ENCODE measurements around the gene RHOD. TPM values are rescaled to one million over a fixed set of nuclear protein-coding genes. Genes with fewer than 3 reads are reported as not detected.

Gene RHOD
- total RNA-seq, 2 donors from 2014 or later, result 39.1 to 68.5 TPM

- Histone ChIP-seq H3K4me1 (no peaks in the 10 kb centered on the region), H3K9me3 (no peaks in the 10 kb centered on the region), H3K27me3 (no peaks in the 10 kb centered on the region), H3K27ac (no peak overlapping the region), H3K36me3 (no peaks in the 10 kb centered on the region), H3K4me3 (no peak overlapping the region)
- DNase-seq (ENCODE audit: low spot score), result no peak
- no peak for TF ChIP-seq CTCF (IDR thresholded peaks at IDR 0.05)
Observed at GRCh38 chr11:67015048-67015447, 41.6 kb upstream of the RHOD start.

- Histone ChIP-seq H3K27me3 (no peaks in the 10 kb centered on the region), H3K4me3 (no peak overlapping the region), H3K36me3 (no peaks in the 10 kb centered on the region), H3K9me3 (no peaks in the 10 kb centered on the region), H3K4me1 (no peaks in the 10 kb centered on the region), H3K27ac (no peak overlapping the region)
- TF ChIP-seq CTCF (IDR thresholded peaks at IDR 0.05), result no peak
- no peak for DNase-seq (ENCODE audit: low spot score)
Observed at GRCh38 chr11:67016550-67016949, 40.1 kb upstream of the RHOD start.

- Histone ChIP-seq H3K4me1 (peaks cover 0 to 17% of the 10 kb centered on the region in 2 donors), H3K27me3 (peaks cover 0 to 7% of the 10 kb centered on the region in 2 donors), H3K9me3 (no peaks in the 10 kb centered on the region), H3K36me3 (no peaks in the 10 kb centered on the region), H3K27ac (no peak overlapping the region), H3K4me3 (no peak overlapping the region)
- no peak for TF ChIP-seq CTCF (IDR thresholded peaks at IDR 0.05)
- DNase-seq (ENCODE audit: low spot score), result no peak
Observed at GRCh38 chr11:67020949-67021348, 35.7 kb upstream of the RHOD start.

GRCh38 chr11:67022341-67022933 lies 34.2 kb upstream of the RHOD start:
- TF ChIP-seq CTCF (IDR thresholded peaks at IDR 0.05), result no peak
- H3K27me3 ChIP-seq, result peaks cover 0 to 7% of the 10 kb centered on the region in 2 donors
- H3K27ac ChIP-seq, result no peak overlapping the region

GRCh38 chr11:67022961-67023956 lies 33.4 kb upstream of the RHOD start, which contains the start of gene SYT12:
SYT12 (plus strand) TSS chr11:67023134; CDS start chr11:67030145, 7,011 bp downstream.
- no peak for TF ChIP-seq CTCF (IDR thresholded peaks at IDR 0.05)
- Histone ChIP-seq H3K4me3 (peak within 1 kb of the TSS; percentile 30 to 52), H3K27me3 (peaks cover 0 to 7% of the 10 kb centered on the region in 2 donors), H3K36me3 (no peaks in the 10 kb centered on the region), H3K27ac (no peak within 1 kb of the TSS), H3K9me3 (no peaks in the 10 kb centered on the region), H3K4me1 (peaks cover 0 to 17% of the 10 kb centered on the region in 2 donors)
- no peak for DNase-seq (ENCODE audit: low spot score)

More at GRCh38 chr11:67022341-67022933, 34.2 kb upstream of the RHOD start:
- no peak for DNase-seq (ENCODE audit: low spot score)
- Histone ChIP-seq H3K4me1 (peaks cover 0 to 17% of the 10 kb centered on the region in 2 donors), H3K36me3 (no peaks in the 10 kb centered on the region), H3K9me3 (no peaks in the 10 kb centered on the region), H3K4me3 (peak overlapping the region; percentile 18 to 52)
